Hepatocyte (in vitro differentiated cells): ENCODE data around the gene OR1N2.

ENCODE experiments used
- EZH2 ChIP-seq: fragments of 200-600 bp; sonication (generic); IDR thresholded peaks from 2 replicates; pipeline ENCODE4 v1.6.1; 2016; ENCODE audit warnings: antibody characterized with exemption, mild to moderate bottlenecking, borderline replicate concordance
- EZH2phosphoT487 ChIP-seq: fragments of 200-600 bp; sonication (generic); IDR thresholded peaks from one replicate; pipeline ENCODE4 v1.6.1; 2018; ENCODE audit warnings: antibody characterized with exemption, mild to moderate bottlenecking, low read depth, moderate library complexity; ENCODE audit not compliant: unreplicated experiment, severe bottlenecking
- TF ChIP-seq, protein P1 (sequence below): fragments of 200-600 bp; sonication (generic); IDR thresholded peaks from 2 replicates; pipeline ENCODE4 v1.5.1; 2016; ENCODE audit warnings: antibody characterized with exemption, mild to moderate bottlenecking; ENCODE audit not compliant: poor library complexity

DNA sequence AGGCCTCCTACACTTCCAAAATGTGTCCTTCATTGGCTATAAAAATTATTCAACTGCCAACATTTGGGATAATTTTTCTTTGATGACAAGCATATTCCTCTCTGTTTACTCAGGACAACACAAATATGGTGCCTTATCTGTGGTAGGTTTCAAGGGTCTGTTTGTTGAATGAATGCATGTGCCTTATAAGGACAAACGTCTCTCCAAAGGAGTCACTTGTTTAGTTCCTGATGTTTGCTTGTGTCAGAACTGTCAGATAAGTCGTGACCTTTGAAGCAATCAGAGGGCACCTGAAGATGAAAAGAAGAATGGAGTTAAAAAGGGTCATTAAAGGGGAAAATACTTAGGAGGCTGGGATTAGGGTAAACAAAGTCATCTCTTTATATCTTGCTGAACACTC, 45.9 kb upstream of the OR1N2 start:
- TF ChIP-seq, protein P1, sequence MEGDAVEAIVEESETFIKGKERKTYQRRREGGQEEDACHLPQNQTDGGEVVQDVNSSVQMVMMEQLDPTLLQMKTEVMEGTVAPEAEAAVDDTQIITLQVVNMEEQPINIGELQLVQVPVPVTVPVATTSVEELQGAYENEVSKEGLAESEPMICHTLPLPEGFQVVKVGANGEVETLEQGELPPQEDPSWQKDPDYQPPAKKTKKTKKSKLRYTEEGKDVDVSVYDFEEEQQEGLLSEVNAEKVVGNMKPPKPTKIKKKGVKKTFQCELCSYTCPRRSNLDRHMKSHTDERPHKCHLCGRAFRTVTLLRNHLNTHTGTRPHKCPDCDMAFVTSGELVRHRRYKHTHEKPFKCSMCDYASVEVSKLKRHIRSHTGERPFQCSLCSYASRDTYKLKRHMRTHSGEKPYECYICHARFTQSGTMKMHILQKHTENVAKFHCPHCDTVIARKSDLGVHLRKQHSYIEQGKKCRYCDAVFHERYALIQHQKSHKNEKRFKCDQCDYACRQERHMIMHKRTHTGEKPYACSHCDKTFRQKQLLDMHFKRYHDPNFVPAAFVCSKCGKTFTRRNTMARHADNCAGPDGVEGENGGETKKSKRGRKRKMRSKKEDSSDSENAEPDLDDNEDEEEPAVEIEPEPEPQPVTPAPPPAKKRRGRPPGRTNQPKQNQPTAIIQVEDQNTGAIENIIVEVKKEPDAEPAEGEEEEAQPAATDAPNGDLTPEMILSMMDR = no peak
- TF ChIP-seq EZH2 (no peak), EZH2phosphoT487 (no peak)
